HFFc6 (cell line): ENCODE results near the gene B4GALT6. TPM values are rescaled to one million over a fixed set of nuclear protein-coding genes. Genes with fewer than 3 reads are reported as not detected.

Experiments
- DNase-seq: peaks from one replicate; pipeline ENCODE4 v3.0.0-alpha.2; 2018
- H3K27ac Mint-ChIP-seq: 2 replicates; pipeline ENCODE4 v1.8.0; 2020; ENCODE audit warnings: mild to moderate bottlenecking, mixed read lengths
- H3K27me3 Mint-ChIP-seq: 2 replicates; pipeline ENCODE4 v1.8.0; 2021; ENCODE audit warnings: mild to moderate bottlenecking, moderate library complexity, mixed read lengths; ENCODE audit not compliant: insufficient read depth
- H3K36me3 Mint-ChIP-seq: 2 replicates; pipeline ENCODE4 v1.8.0; 2021; ENCODE audit warnings: low read depth, mixed read lengths
- H3K4me1 Mint-ChIP-seq: 2 replicates; pipeline ENCODE4 v1.8.0; 2020; ENCODE audit warnings: low read depth, mixed read lengths
- H3K4me3 Mint-ChIP-seq: 2 replicates; pipeline ENCODE4 v1.8.0; 2020; ENCODE audit warnings: mild to moderate bottlenecking, moderate library complexity, mixed read lengths
- H3K9me3 Mint-ChIP-seq: 2 replicates; pipeline ENCODE4 v1.8.0; 2020; ENCODE audit warnings: mild to moderate bottlenecking, mixed read lengths
- total RNA-seq, 6 experiments: library from RNA; stranded (reverse); fragmentation: NEBNext Ultra II Directional; extraction: Animal tissue kit (Norgen Biotek cat#: 25700); gene quantifications; 2 replicates in 1 of 6; 3 replicates in 5 of 6; pipeline ENCODE4 v1.2.3, GENCODE V29; 2021
- TF ChIP-seq, protein P1 (sequence below): fragments of 200-600 bp; sonication (generic); IDR thresholded peaks from 2 replicates; pipeline ENCODE4 v1.5.0; 2021; ENCODE audit warnings: antibody characterized with exemption, mild to moderate bottlenecking

The B4GALT6 gene
- total RNA-seq, 6 experiments from 2014 or later = not detected

- no peaks in the 10 kb centered on the region; the same call in 1 of the 2 replicates for H3K27me3 Mint-ChIP-seq
- no peaks in the 10 kb centered on the region for H3K4me1 Mint-ChIP-seq
- H3K9me3 Mint-ChIP-seq = peaks cover 8% of the 10 kb centered on the region
- no peaks in the 10 kb centered on the region for H3K36me3 Mint-ChIP-seq
- H3K4me3 Mint-ChIP-seq = no peak overlapping the region
- no peak for DNase-seq
- TF ChIP-seq, protein P1, sequence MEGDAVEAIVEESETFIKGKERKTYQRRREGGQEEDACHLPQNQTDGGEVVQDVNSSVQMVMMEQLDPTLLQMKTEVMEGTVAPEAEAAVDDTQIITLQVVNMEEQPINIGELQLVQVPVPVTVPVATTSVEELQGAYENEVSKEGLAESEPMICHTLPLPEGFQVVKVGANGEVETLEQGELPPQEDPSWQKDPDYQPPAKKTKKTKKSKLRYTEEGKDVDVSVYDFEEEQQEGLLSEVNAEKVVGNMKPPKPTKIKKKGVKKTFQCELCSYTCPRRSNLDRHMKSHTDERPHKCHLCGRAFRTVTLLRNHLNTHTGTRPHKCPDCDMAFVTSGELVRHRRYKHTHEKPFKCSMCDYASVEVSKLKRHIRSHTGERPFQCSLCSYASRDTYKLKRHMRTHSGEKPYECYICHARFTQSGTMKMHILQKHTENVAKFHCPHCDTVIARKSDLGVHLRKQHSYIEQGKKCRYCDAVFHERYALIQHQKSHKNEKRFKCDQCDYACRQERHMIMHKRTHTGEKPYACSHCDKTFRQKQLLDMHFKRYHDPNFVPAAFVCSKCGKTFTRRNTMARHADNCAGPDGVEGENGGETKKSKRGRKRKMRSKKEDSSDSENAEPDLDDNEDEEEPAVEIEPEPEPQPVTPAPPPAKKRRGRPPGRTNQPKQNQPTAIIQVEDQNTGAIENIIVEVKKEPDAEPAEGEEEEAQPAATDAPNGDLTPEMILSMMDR = no peak
- no peak overlapping the region for H3K27ac Mint-ChIP-seq
These were observed 24.7 kb downstream of the B4GALT6 start for GRCh38 chr18:31659576-31660177.

DNA sequence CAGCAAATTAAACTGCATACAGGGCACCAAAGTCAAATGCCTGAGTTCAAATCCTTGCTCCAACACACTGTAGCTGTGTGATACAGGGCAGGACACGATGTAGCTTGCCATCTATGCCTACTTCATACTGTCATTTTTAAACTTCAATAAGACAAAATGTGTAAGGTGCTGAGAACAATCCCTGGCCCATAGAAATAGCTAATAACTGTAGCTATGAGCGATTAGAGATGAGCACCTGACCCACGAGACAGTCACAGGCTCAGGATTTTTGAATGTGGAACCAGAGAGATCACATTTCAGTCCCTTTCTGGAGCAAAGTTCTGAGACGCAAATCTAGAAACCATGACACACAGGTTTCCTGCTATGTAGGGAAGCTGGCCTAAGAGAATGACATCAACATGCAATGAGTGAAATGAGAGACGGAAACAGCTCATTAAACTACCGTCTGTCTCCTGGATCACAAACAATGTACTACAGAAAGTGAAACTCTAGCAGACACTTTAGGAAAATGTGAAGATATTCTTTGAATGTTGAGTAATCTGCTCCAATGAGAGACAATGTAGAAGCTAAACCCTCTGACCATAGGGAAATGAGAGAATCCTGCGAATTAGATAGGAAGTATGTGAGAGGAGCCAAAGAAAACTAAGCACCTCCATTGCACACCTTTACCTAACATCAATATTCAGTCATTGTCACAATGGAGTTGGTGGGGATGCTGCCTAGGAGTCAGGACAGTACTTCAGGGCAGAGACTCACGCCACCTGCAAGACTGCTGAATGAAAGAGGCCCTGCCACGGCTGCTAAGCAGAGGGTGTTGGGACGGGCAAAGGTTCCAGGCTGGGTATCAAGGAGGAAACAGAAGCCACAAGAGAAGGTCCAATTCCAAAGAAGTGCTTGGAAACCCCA lies 25.5 kb downstream of the B4GALT6 start:
- Mint-ChIP-seq H3K36me3 (no peaks in the 10 kb centered on the region), H3K9me3 (peaks cover 9% of the 10 kb centered on the region), H3K27ac (no peak overlapping the region), H3K4me3 (no peak overlapping the region), H3K27me3 (no peaks in the 10 kb centered on the region; the same call in 1 of the 2 replicates), H3K4me1 (no peaks in the 10 kb centered on the region)
- TF ChIP-seq, protein P1 = no peak
- no peak for DNase-seq

DNA sequence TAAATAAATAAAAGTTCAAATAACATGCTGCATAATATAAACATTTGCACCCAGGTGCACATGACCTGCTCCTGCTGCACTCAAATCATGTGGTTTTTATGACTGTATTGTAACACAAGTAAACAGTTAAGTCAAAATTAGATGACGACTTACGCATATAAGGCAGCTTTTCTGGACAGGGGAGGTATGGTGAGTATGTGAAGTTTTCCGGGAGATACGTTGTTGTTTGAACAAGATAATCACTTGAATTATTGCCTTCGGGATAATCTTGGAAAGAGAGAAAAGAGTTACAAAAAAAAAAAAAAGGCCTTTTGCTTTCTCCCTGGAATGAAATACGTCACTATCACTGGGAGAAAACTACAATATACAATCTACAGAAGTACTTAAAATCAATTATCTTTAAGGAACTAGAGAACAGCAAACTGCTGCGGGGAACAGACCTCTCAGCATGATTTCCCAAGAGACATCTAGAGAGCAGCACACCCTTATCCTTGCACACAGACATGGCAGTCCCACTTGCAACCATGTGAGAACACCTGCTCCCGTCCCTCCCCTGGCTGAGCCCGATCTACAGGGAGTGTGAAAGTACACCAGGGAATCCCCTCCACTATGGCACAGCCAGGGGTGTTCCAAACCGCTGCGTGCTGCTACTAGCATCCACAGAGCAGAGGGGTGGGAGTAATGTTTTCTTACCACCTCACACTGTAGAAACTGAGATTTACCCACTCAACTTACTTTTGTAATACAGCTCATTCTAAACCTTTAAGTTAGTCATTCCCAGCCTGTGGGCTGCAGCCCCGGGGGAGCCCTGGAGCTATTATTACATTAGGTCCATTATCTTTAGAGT lies 26.3 kb downstream of the B4GALT6 start:
- no peaks in the 10 kb centered on the region for H3K4me1 Mint-ChIP-seq
- TF ChIP-seq, protein P1 = no peak
- H3K36me3 Mint-ChIP-seq = no peaks in the 10 kb centered on the region
- H3K9me3 Mint-ChIP-seq = peaks cover 15% of the 10 kb centered on the region
- no peak overlapping the region for H3K27ac Mint-ChIP-seq
- DNase-seq = no peak
- no peaks in the 10 kb centered on the region; the same call in 1 of the 2 replicates for H3K27me3 Mint-ChIP-seq
- H3K4me3 Mint-ChIP-seq = no peak overlapping the region

- H3K36me3 Mint-ChIP-seq = peaks cover 7% of the 10 kb centered on the region; the same call in 1 of the 2 replicates
These were observed 27.6 kb downstream of the B4GALT6 start for GRCh38 chr18:31656754-31657153.

DNA sequence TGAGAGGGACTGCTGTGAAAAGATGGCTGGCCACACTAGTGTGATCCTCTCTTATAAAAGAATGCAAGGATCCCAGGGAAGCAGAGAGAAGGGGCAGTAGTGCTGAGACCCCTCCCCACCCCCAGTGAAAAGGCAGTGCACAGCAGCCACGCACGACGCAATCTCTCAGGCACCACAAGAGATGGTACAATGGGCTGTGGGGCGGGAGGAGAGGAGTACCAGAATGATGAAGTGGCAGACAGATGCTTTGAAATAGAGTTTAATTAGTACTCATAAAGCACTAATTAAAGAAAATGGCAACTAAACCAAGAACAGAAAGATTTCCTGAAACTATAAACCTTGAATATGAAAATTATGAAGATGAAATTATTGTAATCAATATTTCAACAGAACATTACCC lies 29.0 kb downstream of the B4GALT6 start:
- no peak for DNase-seq
- Mint-ChIP-seq H3K36me3 (peaks cover 7% of the 10 kb centered on the region; the same call in 1 of the 2 replicates), H3K27ac (no peak overlapping the region), H3K9me3 (peaks cover 38% of the 10 kb centered on the region), H3K4me1 (no peaks in the 10 kb centered on the region), H3K27me3 (no peaks in the 10 kb centered on the region; the same call in 1 of the 2 replicates), H3K4me3 (no peak overlapping the region)
- TF ChIP-seq, protein P1 = no peak

More at GRCh38 chr18:31656754-31657153, 27.6 kb downstream of the B4GALT6 start:
- DNase-seq = no peak
- Mint-ChIP-seq H3K4me1 (no peaks in the 10 kb centered on the region), H3K27ac (no peak overlapping the region), H3K27me3 (no peaks in the 10 kb centered on the region; the same call in 1 of the 2 replicates), H3K9me3 (peaks cover 28% of the 10 kb centered on the region), H3K4me3 (no peak overlapping the region)
- TF ChIP-seq, protein P1 = no peak
